H9 (cell line): ENCODE measurements around the gene ITPR1. TPM values are rescaled to one million over a fixed set of nuclear protein-coding genes. Genes with fewer than 3 reads are reported as not detected.

Experiments
- DNase-seq: peaks from one replicate; pipeline ENCODE4 v3.0.0-alpha.2; 2017
- H2AFZ ChIP-seq: one replicate; pipeline ENCODE4 v1.6.1; 2013; ENCODE audit warnings: mild to moderate bottlenecking, low read length, control low read depth, moderate library complexity
- H2AK5ac ChIP-seq: 2 replicates; pipeline ENCODE4 v1.6.1; 2013; ENCODE audit warnings: low read length, control low read depth, mixed read lengths; ENCODE audit not compliant: insufficient read length
- H2BK120ac ChIP-seq: one replicate; pipeline ENCODE4 v1.6.1; 2013; ENCODE audit warnings: low read depth, mild to moderate bottlenecking, low read length, control low read depth, inconsistent platforms; ENCODE audit not compliant: poor library complexity, severe bottlenecking
- H2BK12ac ChIP-seq: 2 replicates; pipeline ENCODE4 v1.6.1; 2013; ENCODE audit warnings: low read length, control low read depth, mixed read lengths, low read depth; ENCODE audit not compliant: insufficient read length
- H2BK15ac ChIP-seq: 2 replicates; pipeline ENCODE4 v1.6.1; 2013; ENCODE audit warnings: low read depth, low read length, control low read depth
- H2BK20ac ChIP-seq: one replicate; pipeline ENCODE4 v1.6.1; 2013; ENCODE audit warnings: low read depth, mild to moderate bottlenecking, low read length, control low read depth, inconsistent platforms; ENCODE audit not compliant: poor library complexity, severe bottlenecking
- H2BK5ac ChIP-seq: 2 replicates; pipeline ENCODE4 v1.6.1; 2013; ENCODE audit warnings: low read length, control low read depth, mixed read lengths; ENCODE audit not compliant: insufficient read length
- H3K14ac ChIP-seq: 2 replicates; pipeline ENCODE4 v1.6.1; 2013; ENCODE audit warnings: low read length, control low read depth; ENCODE audit not compliant: insufficient read depth
- H3K18ac ChIP-seq: 2 replicates; pipeline ENCODE4 v1.6.1; 2013; ENCODE audit warnings: low read depth, mild to moderate bottlenecking, mixed read lengths, low read length, control low read depth; ENCODE audit not compliant: insufficient read length
- H3K23ac ChIP-seq: 2 replicates; pipeline ENCODE4 v1.6.1; 2013; ENCODE audit warnings: low read length, control low read depth, mixed read lengths, low read depth; ENCODE audit not compliant: insufficient read length
- H3K23me2 ChIP-seq: 2 replicates; pipeline ENCODE4 v1.6.1; 2013; ENCODE audit warnings: low read depth, mild to moderate bottlenecking, mixed read lengths, low read length, control low read depth; ENCODE audit not compliant: insufficient read length, poor library complexity, severe bottlenecking
- H3K27ac ChIP-seq: 2 replicates; pipeline ENCODE4 v1.5.1; 2013; ENCODE audit warnings: low read length, control low read depth, mixed read lengths, low read depth; ENCODE audit not compliant: insufficient read length
- H3K27me3 ChIP-seq: 2 replicates; pipeline ENCODE4 v1.6.1; 2013; ENCODE audit warnings: low read length, control low read depth, inconsistent platforms; ENCODE audit not compliant: insufficient read depth
- H3K4ac ChIP-seq: 2 replicates; pipeline ENCODE4 v1.6.1; 2013; ENCODE audit warnings: low read depth, mild to moderate bottlenecking, control low read depth, inconsistent platforms, low read length, moderate library complexity
- H3K4me1 ChIP-seq: 2 replicates; pipeline ENCODE4 v1.6.1; 2013; ENCODE audit warnings: low read length, control low read depth, inconsistent platforms; ENCODE audit not compliant: insufficient read depth
- H3K4me2 ChIP-seq: 2 replicates; pipeline ENCODE4 v1.6.1; 2013; ENCODE audit warnings: low read length, control low read depth, mixed read lengths; ENCODE audit not compliant: insufficient read length, insufficient read depth
- H3K56ac ChIP-seq: 2 replicates; pipeline ENCODE4 v1.6.1; 2013; ENCODE audit warnings: low read depth, mild to moderate bottlenecking, mixed read lengths, low read length, control low read depth; ENCODE audit not compliant: insufficient read length
- H3K79me1 ChIP-seq: 2 replicates; pipeline ENCODE4 v1.6.1; 2013; ENCODE audit warnings: low read depth, mild to moderate bottlenecking, moderate library complexity, low read length, control low read depth, inconsistent platforms; ENCODE audit not compliant: insufficient read depth, poor library complexity, severe bottlenecking
- H3K79me2 ChIP-seq: 2 replicates; pipeline ENCODE4 v1.6.1; 2013; ENCODE audit warnings: low read length, control low read depth, inconsistent platforms; ENCODE audit not compliant: insufficient read depth
- H3K9ac ChIP-seq: 2 replicates; pipeline ENCODE4 v1.6.1; 2013; ENCODE audit warnings: low read length, control low read depth, mixed read lengths; ENCODE audit not compliant: insufficient read length; ENCODE audit errors: extremely low read depth
- H3K9me3 ChIP-seq: one replicate; pipeline ENCODE4 v1.6.1; 2013; ENCODE audit warnings: low read depth, low read length, inconsistent platforms; ENCODE audit not compliant: control insufficient read depth
- H3T11ph ChIP-seq: one replicate; pipeline ENCODE4 v1.6.1; 2013; ENCODE audit warnings: mild to moderate bottlenecking, low read length, control low read depth, inconsistent platforms
- H4K20me1 ChIP-seq: one replicate; pipeline ENCODE4 v1.6.1; 2013; ENCODE audit not compliant: control insufficient read depth, insufficient read length, insufficient read depth
- H4K5ac ChIP-seq: 2 replicates; pipeline ENCODE4 v1.6.1; 2013; ENCODE audit warnings: low read depth, mild to moderate bottlenecking, mixed read lengths, low read length, control low read depth; ENCODE audit not compliant: insufficient read length
- H4K8ac ChIP-seq: replicated peaks from 2 replicates; pipeline ENCODE4 v1.6.1; 2013; ENCODE audit warnings: low read length, control low read depth, mixed read lengths, low read depth; ENCODE audit not compliant: insufficient read length
- H4K91ac ChIP-seq: 2 replicates; pipeline ENCODE4 v1.6.1; 2013; ENCODE audit warnings: low read depth, mild to moderate bottlenecking, moderate library complexity, mixed read lengths, low read length, control low read depth; ENCODE audit not compliant: insufficient read length
- H3K27ac Mint-ChIP-seq, 3 experiments: 2 replicates in 2 of 3; 3 replicates in 1 of 3; pipeline ENCODE4 v1.8.0; 2020 to 2021; ENCODE audit warnings: mixed read lengths in 3 of 3, mild to moderate bottlenecking in 1 of 3, moderate library complexity in 1 of 3
- H3K27me3 Mint-ChIP-seq: 2 replicates; pipeline ENCODE4 v1.8.0; 2021; ENCODE audit warnings: low read depth, mild to moderate bottlenecking, moderate library complexity, mixed read lengths
- H3K36me3 Mint-ChIP-seq, 3 experiments: 2 replicates in 2 of 3; 3 replicates in 1 of 3; pipeline ENCODE4 v1.8.0; 2020 to 2021; ENCODE audit warnings: low read depth in 3 of 3, mixed read lengths in 3 of 3; ENCODE audit not compliant: insufficient read depth in 1 of 3
- H3K4me1 Mint-ChIP-seq, 2 experiments: 2 replicates each; pipeline ENCODE4 v1.8.0; 2020; ENCODE audit warnings: mixed read lengths in 2 of 2
- H3K4me3 Mint-ChIP-seq, 2 experiments: 2 replicates in 1 of 2; 3 replicates in 1 of 2; pipeline ENCODE4 v1.8.0; 2020 to 2021; ENCODE audit warnings: mild to moderate bottlenecking in 2 of 2, mixed read lengths in 2 of 2, moderate library complexity in 1 of 2
- H3K9me3 Mint-ChIP-seq, 2 experiments: 2 replicates in 1 of 2; 3 replicates in 1 of 2; pipeline ENCODE4 v1.8.0; 2020; ENCODE audit warnings: mild to moderate bottlenecking in 2 of 2, mixed read lengths in 2 of 2, moderate library complexity in 1 of 2
- WGBS: extraction: QIAGEN DNeasy Blood & Tissue Kit; methylation state at CpG from one replicate; pipeline ENCODE4 v1.1.7; 2013; ENCODE audit warnings: missing lambda C conversion rate, low lambda C conversion rate, mixed read lengths; ENCODE audit not compliant: insufficient read length; ENCODE audit errors: extremely low coverage; 5-methylcytosine and 5-hydroxymethylcytosine counted together
- total RNA-seq: library from RNA; stranded (reverse); gene quantifications from 2 replicates; pipeline ENCODE4 v1.2.1, GENCODE V29; 2021
- TF ChIP-seq, protein P1 (sequence below): fragments of 200-600 bp; sonication (generic); conservative IDR thresholded peaks from 3 replicates; pipeline ENCODE4 v1.8.0; 2021; ENCODE audit warnings: antibody characterized with exemption, mild to moderate bottlenecking

ITPR1 gene
- total RNA-seq, 1 experiment from 2014 or later: 4.2 TPM

GRCh38 chr3:4864503-4864902, 371.4 kb downstream of the ITPR1 start:
- no peak overlapping the region for H4K5ac ChIP-seq
- no peaks in the 10 kb centered on the region for H4K20me1 ChIP-seq
- Mint-ChIP-seq H3K27ac (no peak overlapping the region), H3K4me3 (no peak overlapping the region), H3K9me3 (peaks cover 6 to 14% of the 10 kb centered on the region in 2 experiments; a peak in 4 of 5 replicates), H3K36me3 (peaks cover 0 to 10% (median 2%) of the 10 kb centered on the region in 3 experiments; a peak in 5 of 7 replicates), H3K4me1 (peaks cover 3 to 8% of the 10 kb centered on the region in 2 experiments; a peak in 2 of 4 replicates), H3K27me3 (peaks cover 20% of the 10 kb centered on the region)
- H3K14ac ChIP-seq: no peak overlapping the region
- H3K27ac ChIP-seq: no peak overlapping the region
- no peak overlapping the region for H2BK15ac ChIP-seq
- no peak overlapping the region for H3K4me2 ChIP-seq
- H2AK5ac ChIP-seq: no peak overlapping the region
- no peaks in the 10 kb centered on the region; the same call in 1 of the 2 replicates for H3K4me1 ChIP-seq
- no peak overlapping the region for H2BK120ac ChIP-seq
- no peak overlapping the region for H2BK12ac ChIP-seq
- H2BK20ac ChIP-seq: no peak overlapping the region
- H3T11ph ChIP-seq: no peak overlapping the region
- H3K9ac ChIP-seq: no peak overlapping the region
- H3K4ac ChIP-seq: no peak overlapping the region
- H3K27me3 ChIP-seq: no peaks in the 10 kb centered on the region; the same call in 1 of the 2 replicates
- no peak overlapping the region for H3K56ac ChIP-seq
- WGBS: no CpG with 5 or more reads among the region's 1 CpG
- H3K79me2 ChIP-seq: no peaks in the 10 kb centered on the region
- H3K9me3 ChIP-seq: no peaks in the 10 kb centered on the region
- peaks cover 8% of the 10 kb centered on the region for H3K23me2 ChIP-seq
- TF ChIP-seq, protein P1, sequence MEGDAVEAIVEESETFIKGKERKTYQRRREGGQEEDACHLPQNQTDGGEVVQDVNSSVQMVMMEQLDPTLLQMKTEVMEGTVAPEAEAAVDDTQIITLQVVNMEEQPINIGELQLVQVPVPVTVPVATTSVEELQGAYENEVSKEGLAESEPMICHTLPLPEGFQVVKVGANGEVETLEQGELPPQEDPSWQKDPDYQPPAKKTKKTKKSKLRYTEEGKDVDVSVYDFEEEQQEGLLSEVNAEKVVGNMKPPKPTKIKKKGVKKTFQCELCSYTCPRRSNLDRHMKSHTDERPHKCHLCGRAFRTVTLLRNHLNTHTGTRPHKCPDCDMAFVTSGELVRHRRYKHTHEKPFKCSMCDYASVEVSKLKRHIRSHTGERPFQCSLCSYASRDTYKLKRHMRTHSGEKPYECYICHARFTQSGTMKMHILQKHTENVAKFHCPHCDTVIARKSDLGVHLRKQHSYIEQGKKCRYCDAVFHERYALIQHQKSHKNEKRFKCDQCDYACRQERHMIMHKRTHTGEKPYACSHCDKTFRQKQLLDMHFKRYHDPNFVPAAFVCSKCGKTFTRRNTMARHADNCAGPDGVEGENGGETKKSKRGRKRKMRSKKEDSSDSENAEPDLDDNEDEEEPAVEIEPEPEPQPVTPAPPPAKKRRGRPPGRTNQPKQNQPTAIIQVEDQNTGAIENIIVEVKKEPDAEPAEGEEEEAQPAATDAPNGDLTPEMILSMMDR: no peak
- no peaks in the 10 kb centered on the region for H3K79me1 ChIP-seq
- H2AFZ ChIP-seq: no peak overlapping the region
- no peak for DNase-seq
- no peak overlapping the region for H3K23ac ChIP-seq
- no peak overlapping the region for H3K18ac ChIP-seq
- no peak overlapping the region for H4K91ac ChIP-seq
- H4K8ac ChIP-seq: no peak overlapping the region
- no peak overlapping the region for H2BK5ac ChIP-seq
